GM21528 (cell line): ENCODE data around the gene PIGN.

Experiments
- ATAC-seq: cut with Tn5 transposase; IDR thresholded peaks from one replicate; pipeline ENCODE4 v1.9.1; 2021; ENCODE audit warnings: mild to moderate bottlenecking, moderate library complexity; ENCODE audit not compliant: unreplicated experiment, low FRiP score

The PIGN gene

DNA sequence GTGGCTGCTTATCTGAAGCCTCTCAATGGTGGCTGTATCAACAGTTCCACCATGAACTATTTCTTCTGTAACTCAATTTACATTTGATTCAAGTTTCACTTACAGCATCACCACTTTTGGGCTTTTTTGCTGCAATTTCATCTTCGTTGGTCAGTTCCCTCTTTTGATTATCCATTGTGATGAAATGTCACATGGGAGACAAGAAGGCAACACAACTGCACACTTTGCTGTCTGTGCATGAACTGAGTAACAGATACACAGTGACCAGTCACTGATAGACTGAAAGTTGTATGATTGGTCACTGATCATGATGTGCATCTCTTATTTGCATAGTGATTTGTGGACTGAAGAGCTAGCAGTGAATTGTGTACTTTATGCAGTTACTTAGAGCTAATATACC lies 163.3 kb downstream of the PIGN start:
- ATAC-seq: no peak

DNA sequence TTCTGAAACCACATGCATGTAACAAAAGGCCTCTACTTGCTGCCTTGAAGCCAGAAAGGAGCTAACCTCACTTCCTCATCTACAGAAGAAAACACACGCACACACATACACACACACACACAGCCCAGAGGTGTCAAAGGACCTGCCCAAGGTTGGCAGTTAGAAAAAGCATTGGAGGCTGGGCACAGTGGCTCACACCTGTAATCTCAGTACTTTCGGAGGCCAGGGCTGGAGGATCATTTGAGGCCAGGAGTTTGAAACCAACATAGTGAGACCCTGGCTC lies 168.2 kb downstream of the PIGN start:
- no peak for ATAC-seq

DNA sequence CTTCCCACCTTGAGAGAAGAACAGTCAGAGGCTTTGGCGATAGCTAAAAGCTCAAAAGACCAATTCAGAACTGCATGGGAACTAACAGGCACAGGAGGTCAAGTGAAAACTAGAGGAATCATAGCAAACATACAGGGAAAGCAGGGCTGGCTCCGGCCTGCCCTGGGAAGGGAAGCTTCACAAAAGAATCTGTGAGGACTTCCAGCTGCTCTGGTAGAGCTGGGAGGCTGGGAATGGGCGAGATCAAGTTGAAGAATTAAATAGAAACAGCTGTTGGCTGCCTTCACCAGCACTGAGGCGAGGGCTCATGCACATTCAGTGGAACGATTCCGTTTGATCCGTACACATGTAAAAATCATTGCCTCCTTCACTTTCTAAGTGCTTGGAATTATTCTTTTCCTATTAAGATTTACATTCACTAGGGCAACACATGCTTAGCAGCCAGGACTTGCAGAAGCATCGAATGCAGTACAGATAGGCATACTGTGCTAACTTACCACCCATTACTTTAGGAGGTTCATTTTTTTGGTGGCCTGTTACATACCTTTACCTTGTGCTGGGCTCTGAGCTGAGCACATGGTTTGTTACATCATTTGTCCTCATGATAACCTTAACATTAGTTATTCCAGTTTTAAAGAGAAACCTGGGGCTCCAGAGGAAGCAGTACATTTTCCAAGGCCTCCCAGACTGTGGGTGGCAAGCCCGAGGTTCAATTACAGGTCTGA lies 168.7 kb downstream of the PIGN start:
- ATAC-seq: no peak

DNA sequence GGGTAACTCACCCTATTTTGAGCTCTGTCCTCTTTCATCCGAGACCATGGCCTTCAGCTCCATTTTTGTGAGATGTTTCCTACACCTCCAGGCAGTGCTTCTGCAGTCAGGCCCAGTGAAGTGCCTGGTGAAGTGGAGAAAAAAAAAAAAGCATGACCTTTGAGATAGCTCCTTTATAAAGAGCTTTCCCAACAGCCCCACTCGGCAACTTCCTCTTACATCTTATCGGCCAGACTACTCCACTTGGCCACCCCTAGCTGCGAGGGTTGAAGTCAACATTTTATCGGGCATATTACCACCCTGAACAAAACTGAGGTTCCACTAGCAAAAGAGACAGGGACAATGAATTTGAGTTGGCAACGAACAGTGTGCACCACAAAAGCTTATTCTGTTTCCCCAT lies 169.2 kb downstream of the PIGN start:
- no peak for ATAC-seq

DNA sequence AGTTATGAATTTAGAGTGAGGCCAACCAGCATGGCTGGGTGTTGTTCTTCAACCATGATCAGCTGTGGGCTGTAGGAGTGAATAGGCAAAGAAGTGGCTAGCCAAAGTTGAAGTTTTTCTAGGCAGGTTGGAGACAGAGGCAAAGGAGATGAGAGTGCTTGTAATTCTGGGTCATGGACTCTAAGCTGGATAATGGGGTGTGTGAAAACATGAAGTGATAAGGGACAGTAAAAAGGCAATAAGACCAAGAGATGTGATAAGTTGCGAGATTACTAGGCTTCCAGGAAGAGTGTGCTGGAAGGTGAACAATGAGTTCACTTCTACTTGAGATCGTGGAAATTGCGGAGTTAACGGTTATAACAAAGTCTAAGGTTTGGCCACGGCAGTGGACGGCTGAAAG lies 175.4 kb downstream of the PIGN start:
- ATAC-seq: no peak

DNA sequence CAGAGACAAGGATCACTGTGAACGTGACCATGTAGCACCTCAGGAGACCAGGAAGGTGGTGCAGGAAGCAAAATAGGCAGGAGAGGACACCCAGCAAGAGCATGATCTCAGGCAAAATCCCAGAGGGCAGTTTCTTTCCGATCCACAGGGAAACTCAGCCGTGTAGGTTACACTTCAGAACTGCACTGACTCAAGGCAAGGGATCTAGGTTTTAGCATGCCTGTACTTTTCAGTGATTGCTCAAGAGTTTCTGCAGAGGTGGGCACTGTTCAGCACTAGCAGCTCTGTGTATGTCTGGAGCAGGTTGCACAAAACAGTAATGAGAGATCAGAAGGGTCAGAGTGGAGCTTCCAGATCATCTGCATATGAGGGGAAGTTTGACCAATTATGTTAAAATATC lies 177.3 kb downstream of the PIGN start:
- no peak for ATAC-seq

DNA sequence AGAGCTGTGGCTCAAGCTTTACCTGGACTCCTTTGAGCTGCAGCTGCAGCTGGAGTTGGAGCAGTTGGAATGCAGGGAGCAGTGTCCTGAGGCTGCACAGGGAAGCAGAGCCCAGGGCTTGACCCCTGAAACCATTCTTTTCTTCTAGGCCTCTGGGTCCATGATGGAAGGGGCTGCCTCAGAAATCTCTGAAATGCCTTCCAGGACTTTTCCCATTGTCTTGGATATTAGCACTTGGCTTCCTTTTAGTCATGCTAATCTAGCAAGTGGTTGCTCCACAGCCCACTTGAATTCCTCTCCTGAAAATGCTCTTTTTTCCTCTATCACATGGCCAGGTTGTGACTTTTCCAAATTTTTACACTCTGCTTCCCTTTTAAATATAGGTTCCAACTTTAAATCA lies 185.5 kb downstream of the PIGN start:
- no peak for ATAC-seq

DNA sequence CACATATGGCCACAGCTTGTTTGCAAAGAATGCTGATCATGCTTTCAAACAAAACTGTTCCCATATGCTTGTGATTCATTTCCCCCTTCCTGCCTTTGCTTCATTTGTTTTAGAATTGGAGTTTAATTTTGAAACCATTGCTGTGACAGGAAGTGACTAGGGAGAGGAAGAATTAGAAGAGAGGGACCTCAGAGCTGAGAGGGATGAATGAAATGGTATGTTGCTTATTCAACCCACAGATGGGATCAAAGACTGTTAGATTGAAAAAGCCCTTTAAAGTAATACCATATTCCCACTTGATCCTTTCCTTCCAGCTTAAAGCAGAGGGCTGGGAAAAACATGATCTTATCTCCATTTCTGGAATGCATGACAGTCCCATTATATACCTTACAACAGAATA lies 187.9 kb downstream of the PIGN start:
- no peak for ATAC-seq

DNA sequence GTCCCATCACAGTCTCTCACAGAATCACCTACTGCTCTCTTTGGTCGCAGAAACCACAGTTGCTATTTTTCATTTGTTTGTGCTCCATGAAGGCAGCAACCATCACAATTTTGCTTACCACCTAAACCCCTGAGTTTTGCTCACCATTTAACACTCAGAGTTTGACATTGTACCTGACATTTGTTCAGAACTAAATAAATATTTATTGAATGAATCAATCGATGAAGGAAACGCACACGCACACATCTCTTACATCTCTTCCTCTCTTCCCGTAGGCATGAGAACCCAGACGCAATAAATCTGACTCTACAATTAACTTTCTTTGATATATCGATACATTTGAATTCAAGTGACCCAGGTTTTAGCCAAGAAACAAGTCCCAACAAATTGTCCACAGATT lies 188.5 kb downstream of the PIGN start:
- no peak for ATAC-seq

DNA sequence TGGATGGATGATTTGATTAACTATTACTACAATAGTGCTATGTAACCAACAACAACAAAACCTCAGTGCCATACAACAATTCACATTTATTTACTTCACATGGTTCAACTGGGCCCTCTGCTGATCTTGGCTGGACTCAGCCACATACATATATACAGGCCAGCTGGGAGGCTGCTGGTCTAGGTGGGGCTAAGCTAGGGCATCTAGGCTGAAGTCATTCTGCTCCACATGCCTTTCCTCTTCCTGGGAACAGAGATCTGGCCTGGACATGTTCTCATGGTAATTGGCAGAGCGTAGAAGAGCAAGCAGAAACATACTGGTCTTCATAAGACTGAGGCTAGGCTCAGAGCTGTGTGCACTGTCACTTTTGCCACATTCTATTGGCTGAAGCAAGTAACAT lies 191.2 kb downstream of the PIGN start:
- no peak for ATAC-seq

DNA sequence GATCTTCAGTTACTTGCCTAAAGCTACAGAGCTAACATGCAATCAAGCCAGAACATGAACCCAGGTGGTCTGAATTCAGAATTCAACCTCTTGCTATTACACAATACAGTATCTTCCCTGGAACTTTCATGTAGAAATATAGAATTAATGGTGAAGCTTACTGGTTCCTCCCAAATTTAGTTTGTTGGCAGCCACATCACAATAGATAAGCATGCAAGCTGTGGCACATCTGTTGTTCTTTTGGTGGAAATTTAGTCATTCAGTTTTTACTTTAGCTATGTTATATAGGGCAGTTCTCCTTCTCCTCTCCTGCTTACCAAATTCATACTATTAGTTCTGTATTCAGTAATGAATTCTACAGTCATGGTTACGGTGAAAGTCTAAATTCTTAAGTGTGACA lies 193.0 kb downstream of the PIGN start:
- no peak for ATAC-seq

DNA sequence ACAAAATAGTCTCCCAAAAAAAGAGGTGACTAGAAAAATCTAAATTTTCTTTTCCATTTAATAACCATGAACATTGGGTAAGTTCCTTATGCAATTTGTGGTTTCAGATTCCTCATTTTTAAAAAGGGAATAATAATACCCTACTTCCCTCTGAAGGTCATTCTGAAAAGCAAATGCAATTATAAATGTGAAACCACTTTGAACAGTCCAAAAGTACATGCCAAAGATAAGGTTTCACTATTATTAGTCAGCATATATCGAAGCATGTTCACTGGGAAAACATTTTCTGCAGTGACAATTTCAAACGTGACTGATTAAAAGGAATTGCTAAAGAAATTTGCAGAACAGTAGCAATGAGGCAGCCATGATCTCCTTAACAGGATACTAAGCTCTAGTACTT lies 193.9 kb downstream of the PIGN start:
- ATAC-seq: no peak

DNA sequence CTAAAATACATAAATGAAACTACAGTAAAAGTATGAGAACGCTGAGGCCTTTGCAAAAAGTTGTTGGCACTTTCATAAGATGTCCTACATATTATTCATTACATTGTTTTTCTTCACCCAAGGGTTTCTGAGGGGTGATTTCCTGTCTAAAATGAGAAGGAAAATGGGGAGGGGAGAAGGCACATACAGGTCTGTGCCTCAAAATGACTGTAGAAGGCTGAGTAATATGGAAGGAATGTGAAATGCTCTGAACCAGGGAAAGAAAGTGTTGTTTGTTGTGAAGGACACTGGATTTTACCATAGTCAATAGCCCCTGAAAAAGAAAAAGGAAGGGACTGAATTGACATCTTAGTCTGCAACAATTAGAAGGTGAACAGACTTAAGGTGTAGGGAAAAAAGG lies 194.6 kb downstream of the PIGN start:
- ATAC-seq: no peak

DNA sequence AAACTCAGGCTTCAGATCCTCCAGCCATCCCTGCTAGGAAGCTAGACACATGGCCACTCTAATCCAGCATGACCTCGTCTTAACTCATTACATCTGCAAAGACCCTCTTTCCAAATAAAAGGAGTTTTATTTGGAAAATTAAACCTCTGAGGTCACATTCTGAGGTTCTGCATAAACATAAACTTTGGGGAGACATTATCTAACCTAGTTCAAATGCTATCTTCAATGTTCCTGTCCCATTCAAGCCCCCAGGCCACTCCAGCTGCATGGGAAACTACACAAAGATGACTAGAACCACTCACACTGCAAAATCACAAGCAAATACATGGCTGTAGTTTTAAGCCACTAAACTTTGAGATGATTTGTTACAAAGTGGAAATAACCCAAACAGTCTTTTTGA lies 195.0 kb downstream of the PIGN start:
- ATAC-seq: no peak

DNA sequence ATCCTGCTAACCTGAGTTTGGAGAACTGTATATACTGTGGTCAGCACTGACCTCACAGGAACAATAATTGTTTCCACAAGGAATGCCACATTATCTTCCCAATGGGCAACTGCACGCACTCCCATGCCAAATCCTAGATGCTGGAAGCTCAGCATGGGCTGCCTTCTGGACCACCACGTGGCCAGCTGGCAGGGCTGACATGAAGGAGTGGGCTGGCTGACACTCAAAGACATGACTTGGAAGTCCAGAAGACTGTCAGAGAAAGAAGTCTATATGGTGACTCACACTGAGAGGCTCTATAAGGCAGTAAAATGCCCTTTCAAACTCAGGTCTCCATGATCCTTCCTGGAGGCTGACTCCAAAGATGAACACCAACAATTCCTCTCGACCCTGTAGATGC lies 195.7 kb downstream of the PIGN start:
- no peak for ATAC-seq
